ENCODE results near the gene UCHL3.

Gene UCHL3

GRCh38 chr13:75555836-75556235 is 6.2 kb downstream of the UCHL3 start:
- no peak for TF ChIP-seq EZH2 (IDR thresholded peaks at IDR 0.05; ENCODE audit: borderline replicate concordance, low read length)
- TF ChIP-seq CTCF (IDR thresholded peaks at IDR 0.05; ENCODE audit: low read length) = no peak
- H3K27ac ChIP-seq (ENCODE audit: low read depth, low read length, poor library complexity, severe bottlenecking) = no peak overlapping the region
- H3K4me1 ChIP-seq (ENCODE audit: insufficient read depth, low read length, severe bottlenecking) = peaks cover 16% of the 10 kb centered on the region
- H4K20me1 ChIP-seq (ENCODE audit: insufficient read depth, low read length) = no peaks in the 10 kb centered on the region
- H3K79me2 ChIP-seq (ENCODE audit: insufficient read depth, low read length) = peaks cover 67% of the 10 kb centered on the region
- no peak overlapping the region for H3K4me3 ChIP-seq (ENCODE audit: low read depth, low read length, poor library complexity, severe bottlenecking)
- H3K27me3 ChIP-seq (ENCODE audit: insufficient read depth, low read length) = no peaks in the 10 kb centered on the region
- H3K9me2 ChIP-seq (ENCODE audit: low read depth, low read length) = no peaks in the 10 kb centered on the region
- no peak overlapping the region for H2AFZ ChIP-seq (ENCODE audit: low read length)
- H3K9me3 ChIP-seq (ENCODE audit: low read length) = no peaks in the 10 kb centered on the region
- no peak overlapping the region for H3K9ac ChIP-seq (ENCODE audit: low read length)
- H3K4me2 ChIP-seq (ENCODE audit: low read length) = no peak overlapping the region
- H3K36me3 ChIP-seq (ENCODE audit: insufficient read depth, low read length) = peaks cover 58% of the 10 kb centered on the region
- H3F3A ChIP-seq (ENCODE audit: insufficient read depth, low read length) = no peaks in the 10 kb centered on the region

- Histone ChIP-seq H3K4me2 (ENCODE audit: low read length) (no peak overlapping the region), H3K4me1 (ENCODE audit: insufficient read depth, low read length, severe bottlenecking) (peaks cover 5% of the 10 kb centered on the region), H3K9ac (ENCODE audit: low read length) (no peak overlapping the region), H3K9me3 (ENCODE audit: low read length) (no peaks in the 10 kb centered on the region), H3K27ac (ENCODE audit: low read depth, low read length, poor library complexity, severe bottlenecking) (no peak overlapping the region), H3K36me3 (ENCODE audit: insufficient read depth, low read length) (peaks cover 64% of the 10 kb centered on the region), H3K27me3 (ENCODE audit: insufficient read depth, low read length) (no peaks in the 10 kb centered on the region), H3K4me3 (ENCODE audit: low read depth, low read length, poor library complexity, severe bottlenecking) (no peak overlapping the region), H3F3A (ENCODE audit: insufficient read depth, low read length) (no peaks in the 10 kb centered on the region), H2AFZ (ENCODE audit: low read length) (no peak overlapping the region), H4K20me1 (ENCODE audit: insufficient read depth, low read length) (no peaks in the 10 kb centered on the region), H3K9me2 (ENCODE audit: low read depth, low read length) (no peaks in the 10 kb centered on the region), H3K79me2 (ENCODE audit: insufficient read depth, low read length) (peaks cover 57% of the 10 kb centered on the region)
- no peak for TF ChIP-seq CTCF (IDR thresholded peaks at IDR 0.05; ENCODE audit: low read length)
- TF ChIP-seq EZH2 (IDR thresholded peaks at IDR 0.05; ENCODE audit: borderline replicate concordance, low read length) = no peak
Observed at GRCh38 chr13:75556961-75557360, 7.4 kb downstream of the UCHL3 start.

- peaks cover 45% of the 10 kb centered on the region for H3K79me2 ChIP-seq (ENCODE audit: insufficient read depth, low read length)
- peaks cover 65% of the 10 kb centered on the region for H3K36me3 ChIP-seq (ENCODE audit: insufficient read depth, low read length)
- H3F3A ChIP-seq (ENCODE audit: insufficient read depth, low read length) = no peaks in the 10 kb centered on the region
- no peaks in the 10 kb centered on the region for H3K9me2 ChIP-seq (ENCODE audit: low read depth, low read length)
- H3K4me1 ChIP-seq (ENCODE audit: insufficient read depth, low read length, severe bottlenecking) = no peaks in the 10 kb centered on the region
- no peak for TF ChIP-seq EZH2 (IDR thresholded peaks at IDR 0.05; ENCODE audit: borderline replicate concordance, low read length)
- no peak for TF ChIP-seq CTCF (IDR thresholded peaks at IDR 0.05; ENCODE audit: low read length)
- H2AFZ ChIP-seq (ENCODE audit: low read length) = no peak overlapping the region
- no peaks in the 10 kb centered on the region for H3K27me3 ChIP-seq (ENCODE audit: insufficient read depth, low read length)
- no peak overlapping the region for H3K9ac ChIP-seq (ENCODE audit: low read length)
- no peaks in the 10 kb centered on the region for H4K20me1 ChIP-seq (ENCODE audit: insufficient read depth, low read length)
- no peaks in the 10 kb centered on the region for H3K9me3 ChIP-seq (ENCODE audit: low read length)
- no peak overlapping the region for H3K4me2 ChIP-seq (ENCODE audit: low read length)
- H3K27ac ChIP-seq (ENCODE audit: low read depth, low read length, poor library complexity, severe bottlenecking) = no peak overlapping the region
- H3K4me3 ChIP-seq (ENCODE audit: low read depth, low read length, poor library complexity, severe bottlenecking) = no peak overlapping the region
Observed at GRCh38 chr13:75558145-75558840, 8.7 kb downstream of the UCHL3 start.
